HG03103 (cell line): ENCODE results near the gene ZNF563.

Experiments
- ATAC-seq: cut with Tn5 transposase; IDR thresholded peaks from one replicate; pipeline ENCODE4 v1.9.1; 2021; ENCODE audit warnings: low read depth; ENCODE audit not compliant: unreplicated experiment

Gene ZNF563

GRCh38 chr19:12295191-12295590, 38.2 kb downstream of the ZNF563 start:
- peak; percentile 15 for ATAC-seq

- peak; percentile 84 for ATAC-seq
These were observed 38.9 kb downstream of the ZNF563 start, which contains the start of gene ZNF44 for GRCh38 chr19:12294249-12295158. Gene ZNF44 (minus strand): TSS chr19:12294883. CDS start chr19:12294694, 189 bp downstream.

- ATAC-seq = no peak
These were observed 39.6 kb downstream of the ZNF563 start for GRCh38 chr19:12293777-12294248.

- no peak for ATAC-seq
These were observed 43.7 kb downstream of the ZNF563 start for GRCh38 chr19:12289790-12290065.

- ATAC-seq = no peak
These were observed 45.4 kb downstream of the ZNF563 start for GRCh38 chr19:12287958-12288500.

GRCh38 chr19:12284631-12285030, 48.8 kb downstream of the ZNF563 start:
- no peak for ATAC-seq

- no peak for ATAC-seq
These were observed 49.2 kb downstream of the ZNF563 start for GRCh38 chr19:12284226-12284625.

- ATAC-seq = no peak
These were observed 54.7 kb downstream of the ZNF563 start for GRCh38 chr19:12278713-12279112.

- ATAC-seq = no peak
These were observed 60.2 kb downstream of the ZNF563 start for GRCh38 chr19:12272980-12273901.

- ATAC-seq = no peak
These were observed 61.0 kb downstream of the ZNF563 start for GRCh38 chr19:12272386-12272785.

- no peak for ATAC-seq
These were observed 62.6 kb downstream of the ZNF563 start for GRCh38 chr19:12270854-12271253.
